Neural cell (in vitro differentiated cells): ENCODE measurements around the gene DNAAF1. TPM values are rescaled to one million over a fixed set of nuclear protein-coding genes. Genes with fewer than 3 reads are reported as not detected.

ENCODE experiments used
- H2AFZ ChIP-seq: fragments of 200-600, 300-800 bp; sonication (generic), shearing (Covaris generic); 2 replicates; pipeline ENCODE4 v1.6.0; 2014; ENCODE audit warnings: low read depth, mild to moderate bottlenecking, antibody characterized with exemption, low read length, moderate library complexity
- H3F3A ChIP-seq: fragments of 200-600 bp; shearing (Covaris generic); 2 replicates; pipeline ENCODE4 v1.6.1; 2016; ENCODE audit warnings: mild to moderate bottlenecking, moderate library complexity, mixed read lengths, antibody characterized with exemption, low read length; ENCODE audit not compliant: insufficient read depth, poor library complexity, severe bottlenecking
- H3K27ac ChIP-seq: fragments of 200-600, 300-800 bp; sonication (generic), shearing (Covaris generic); 2 replicates; pipeline ENCODE4 v1.5.1; 2014; ENCODE audit warnings: mild to moderate bottlenecking, low read length, moderate library complexity
- H3K27me3 ChIP-seq: fragments of 300-800, 200-600 bp; sonication (generic), shearing (Covaris generic); 2 replicates; pipeline ENCODE4 v1.6.0; 2014; ENCODE audit warnings: mild to moderate bottlenecking, low read depth, low read length, moderate library complexity; ENCODE audit not compliant: insufficient read depth
- H3K36me3 ChIP-seq: fragments of 300-800, 200-600 bp; sonication (generic), shearing (Covaris generic); 2 replicates; pipeline ENCODE4 v1.5.1; 2014; ENCODE audit warnings: mild to moderate bottlenecking, antibody characterized with exemption, low read length, moderate library complexity; ENCODE audit not compliant: insufficient read depth
- H3K4me2 ChIP-seq: fragments of 300-800, 200-600 bp; sonication (generic), shearing (Covaris generic); 2 replicates; pipeline ENCODE4 v1.6.0; 2014; ENCODE audit warnings: mild to moderate bottlenecking, low read length
- H3K4me3 ChIP-seq: fragments of 300-800, 200-600 bp; sonication (generic), shearing (Covaris generic); 2 replicates; pipeline ENCODE4 v1.5.1; 2014; ENCODE audit warnings: mild to moderate bottlenecking, low read length, moderate library complexity
- H3K79me2 ChIP-seq: fragments of 200-600 bp; shearing (Covaris generic); replicated peaks from 2 replicates; pipeline ENCODE4 v1.6.0; 2014; ENCODE audit warnings: mild to moderate bottlenecking, low read length, moderate library complexity; ENCODE audit not compliant: insufficient read depth
- H3K9ac ChIP-seq: fragments of 300-800, 200-600 bp; sonication (generic), shearing (Covaris generic); 2 replicates; pipeline ENCODE4 v1.6.1; 2016; ENCODE audit warnings: mild to moderate bottlenecking, low read length, mixed read lengths
- H3K9me2 ChIP-seq: fragments of 200-600 bp; shearing (Covaris generic); 2 replicates; pipeline ENCODE4 v1.6.1; 2016; ENCODE audit warnings: mild to moderate bottlenecking, low read length, mixed read lengths; ENCODE audit not compliant: insufficient read depth
- H3K9me3 ChIP-seq: fragments of 200-600, 300-800 bp; sonication (generic), shearing (Covaris generic); 2 replicates; pipeline ENCODE4 v1.6.1; 2016; ENCODE audit warnings: mild to moderate bottlenecking, mixed run types, low read length, moderate library complexity, mixed read lengths
- H4K20me1 ChIP-seq: fragments of 200-600 bp; shearing (Covaris generic); 2 replicates; pipeline ENCODE4 v1.6.1; 2016; ENCODE audit warnings: mild to moderate bottlenecking, mixed run types; ENCODE audit not compliant: insufficient read depth
- CTCF ChIP-seq: fragments of 450-650 bp; IDR thresholded peaks from 2 replicates; pipeline ENCODE4 v1.5.1; 2014; ENCODE audit warnings: antibody characterized with exemption, mild to moderate bottlenecking, moderate library complexity; ENCODE audit not compliant: poor library complexity, severe bottlenecking
- EP300 ChIP-seq: fragments of 450-650 bp; conservative IDR thresholded peaks from 2 replicates; pipeline ENCODE4 v1.6.1; 2014; ENCODE audit warnings: antibody characterized with exemption, mild to moderate bottlenecking, moderate library complexity; ENCODE audit not compliant: poor library complexity, severe bottlenecking
- EZH2 ChIP-seq: fragments of 200-600, 300-800 bp; shearing (Covaris generic), sonication (generic); IDR thresholded peaks from 2 replicates; pipeline ENCODE4 v1.6.1; 2014; ENCODE audit warnings: antibody characterized with exemption, low read length, borderline replicate concordance, mild to moderate bottlenecking; ENCODE audit not compliant: insufficient read depth, poor library complexity, severe bottlenecking
- MXI1 ChIP-seq: fragments of 450-650 bp; conservative IDR thresholded peaks from 2 replicates; pipeline ENCODE4 v1.6.1; 2014; ENCODE audit warnings: antibody characterized with exemption, mild to moderate bottlenecking; ENCODE audit not compliant: poor library complexity, severe bottlenecking
- POLR2AphosphoS5 ChIP-seq: IDR thresholded peaks from 2 replicates; pipeline ENCODE4 v1.6.1; 2012
- RAD21 ChIP-seq: fragments of 450-650 bp; conservative IDR thresholded peaks from 2 replicates; pipeline ENCODE4 v1.6.1; 2014; ENCODE audit warnings: antibody characterized with exemption, mild to moderate bottlenecking, moderate library complexity
- REST ChIP-seq: IDR thresholded peaks from 2 replicates; pipeline ENCODE4 v1.6.1; 2012; ENCODE audit warnings: borderline replicate concordance
- SMC3 ChIP-seq: fragments of 450-650 bp; conservative IDR thresholded peaks from 2 replicates; pipeline ENCODE4 v1.6.1; 2014; ENCODE audit warnings: antibody characterized with exemption, mild to moderate bottlenecking, moderate library complexity; ENCODE audit not compliant: poor library complexity
- TAF1 ChIP-seq: IDR thresholded peaks from 2 replicates; pipeline ENCODE4 v1.6.1; 2012; ENCODE audit warnings: low read depth
- polyA minus RNA-seq: library from RNA; depleted of rRNA, polyadenylated mRNA; stranded (reverse); fragments of >200 nt; gene quantifications from 2 replicates; pipeline ENCODE4 v1.2.3, GENCODE V29; 2014
- polyA plus RNA-seq: library from polyadenylated mRNA; depleted of rRNA; stranded (reverse); fragments of >200 nt; gene quantifications from 2 replicates; pipeline ENCODE4 v1.2.3, GENCODE V29; 2014

DNAAF1 gene
- 0.71 TPM in 1 of 2 replicates, not detected in the other for polyA plus RNA-seq
- under 0.01 and 0.23 TPM in 2 replicates for polyA minus RNA-seq

- H3K9ac ChIP-seq, result peak within 1 kb of the TSS; percentile 95
- no peaks in the 10 kb centered on the region for H3K27me3 ChIP-seq
- no peaks in the 10 kb centered on the region for H3F3A ChIP-seq
- peak within 1 kb of the TSS; percentile 94 for H3K27ac ChIP-seq
- H3K9me3 ChIP-seq, result no peaks in the 10 kb centered on the region
- H3K9me2 ChIP-seq, result no peaks in the 10 kb centered on the region
- H2AFZ ChIP-seq, result peak within 1 kb of the TSS; percentile 60
- peaks cover 5% of the 10 kb centered on the region for H3K36me3 ChIP-seq
- H3K79me2 ChIP-seq, result peaks cover 30% of the 10 kb centered on the region
- peak within 1 kb of the TSS; percentile 88 for H3K4me2 ChIP-seq
- peak within 1 kb of the TSS; percentile 97 for H3K4me3 ChIP-seq
- H4K20me1 ChIP-seq, result no peaks in the 10 kb centered on the region
- TF ChIP-seq EZH2, result no peak
- TF ChIP-seq POLR2AphosphoS5, result peak; percentile 91
- no peak for TF ChIP-seq TAF1
- peak; percentile 94 for TF ChIP-seq MXI1
- peak; percentile 50 for TF ChIP-seq CTCF
- TF ChIP-seq EP300, result no peak
- no peak for TF ChIP-seq REST
- TF ChIP-seq RAD21, result peak; percentile 51
- peak; percentile 55 for TF ChIP-seq SMC3
Measured at GRCh38 chr16:84144859-84145639, at the start of gene DNAAF1, which contains the start of gene HSDL1. DNAAF1 (plus strand) TSS chr16:84145308; CDS start chr16:84145441, 133 bp downstream. HSDL1 (minus strand) TSS chr16:84145177; CDS start chr16:84131321, 13,856 bp downstream.

- H3K27me3 ChIP-seq, result no peaks in the 10 kb centered on the region
- no peak overlapping the region for H3K4me3 ChIP-seq
- no peak overlapping the region for H3K4me2 ChIP-seq
- H3F3A ChIP-seq, result no peaks in the 10 kb centered on the region
- H3K9me2 ChIP-seq, result no peaks in the 10 kb centered on the region
- no peaks in the 10 kb centered on the region for H3K79me2 ChIP-seq
- no peak overlapping the region for H3K9ac ChIP-seq
- H3K36me3 ChIP-seq, result peaks cover 15% of the 10 kb centered on the region
- no peaks in the 10 kb centered on the region for H4K20me1 ChIP-seq
- no peak overlapping the region for H2AFZ ChIP-seq
- no peak overlapping the region for H3K27ac ChIP-seq
- no peak for TF ChIP-seq EP300
- no peak for TF ChIP-seq EZH2
- TF ChIP-seq REST, result no peak
- no peak for TF ChIP-seq SMC3
- TF ChIP-seq RAD21, result no peak
- TF ChIP-seq CTCF, result no peak
- no peak for TF ChIP-seq TAF1
- no peak for TF ChIP-seq MXI1
- no peaks in the 10 kb centered on the region for H3K9me3 ChIP-seq
Measured at GRCh38 chr16:84095466-84095865, 49.6 kb upstream of the DNAAF1 start.
